ENCODE measurements around the gene SORCS3. TPM values are rescaled to one million over a fixed set of nuclear protein-coding genes. Genes with fewer than 3 reads are reported as not detected.

SORCS3 gene
- total RNA-seq, 1 donor from 2014 or later: not detected

GRCh38 chr10:105113666-105114065 lies 472.6 kb downstream of the SORCS3 start:
- H3K4me3 Mint-ChIP-seq: no peak overlapping the region
- ATAC-seq (ENCODE audit: low read depth) (no peak), DNase-seq (no peak)
- intact Hi-C loops (cut with micrococcal nuclease): no loop called here
- ChIA-PET POLR2A (no interaction called here), CTCF (no interaction called here)
- no peak for TF ChIP-seq CTCF (IDR thresholded peaks at IDR 0.05)
- peaks cover 2% of the 10 kb centered on the region for H3K9me3 Mint-ChIP-seq
- no peak overlapping the region for H3K27ac Mint-ChIP-seq
- H3K4me1 Mint-ChIP-seq: no peaks in the 10 kb centered on the region
- H3K27me3 Mint-ChIP-seq: no peaks in the 10 kb centered on the region
- H3K36me3 Mint-ChIP-seq (ENCODE audit: low read depth): no peaks in the 10 kb centered on the region

DNA sequence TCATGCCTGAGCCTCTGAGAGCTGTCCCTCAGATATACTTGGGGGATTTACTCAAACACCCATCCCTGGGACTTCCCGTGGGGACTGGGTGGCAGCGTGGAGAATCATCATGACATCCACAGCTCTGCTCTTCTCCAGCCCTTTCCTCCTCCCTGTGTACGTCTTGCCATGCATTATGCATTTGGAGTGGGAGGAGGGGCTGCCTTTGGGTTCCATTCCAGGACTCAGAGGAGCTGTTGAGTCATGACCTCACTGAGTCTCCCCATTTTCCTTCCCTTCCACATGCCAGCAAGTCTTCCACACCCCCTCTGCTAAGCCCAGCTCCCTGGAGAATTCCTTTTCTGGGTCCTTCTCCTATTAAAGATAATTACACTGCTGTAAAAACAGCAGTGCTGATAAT lies 480.7 kb downstream of the SORCS3 start:
- no peaks in the 10 kb centered on the region for H3K36me3 Mint-ChIP-seq (ENCODE audit: low read depth)
- TF ChIP-seq CTCF (IDR thresholded peaks at IDR 0.05): no peak
- no peak overlapping the region for H3K4me3 Mint-ChIP-seq
- CTCF ChIA-PET: no interaction called here
- ATAC-seq (ENCODE audit: low read depth) (no peak), DNase-seq (no peak)
- no peak overlapping the region for H3K27ac Mint-ChIP-seq
- H3K4me1 Mint-ChIP-seq: no peaks in the 10 kb centered on the region
- H3K27me3 Mint-ChIP-seq: no peaks in the 10 kb centered on the region
- POLR2A ChIA-PET: no interaction called here
- intact Hi-C loops (cut with micrococcal nuclease): no loop called here
- H3K9me3 Mint-ChIP-seq: peaks cover 5% of the 10 kb centered on the region

DNA sequence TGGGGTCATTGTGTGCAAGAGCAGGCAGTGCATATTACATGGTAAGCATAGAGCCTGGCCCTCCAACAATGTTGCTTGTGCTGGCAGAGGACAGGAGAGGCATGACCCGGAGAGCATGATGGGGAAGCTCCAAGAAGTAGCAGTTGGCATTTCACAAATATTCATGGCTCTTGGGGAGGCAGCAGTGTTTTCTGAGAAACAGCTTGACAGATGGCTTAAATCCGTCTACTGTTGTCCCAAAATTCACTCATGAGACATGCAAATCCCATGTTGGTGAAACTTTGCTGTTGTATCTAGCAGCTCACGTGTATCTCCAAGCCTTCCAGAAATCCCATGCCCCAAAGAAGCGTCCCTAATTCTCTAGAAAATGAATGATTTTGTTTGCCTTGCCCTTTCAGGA lies 487.0 kb downstream of the SORCS3 start:
- Mint-ChIP-seq H3K27me3 (no peaks in the 10 kb centered on the region), H3K27ac (no peak overlapping the region), H3K36me3 (ENCODE audit: low read depth) (no peaks in the 10 kb centered on the region), H3K4me1 (no peaks in the 10 kb centered on the region), H3K9me3 (no peaks in the 10 kb centered on the region), H3K4me3 (no peak overlapping the region)
- no peak for TF ChIP-seq CTCF (IDR thresholded peaks at IDR 0.05)
- intact Hi-C loops (cut with micrococcal nuclease): no loop called here
- ChIA-PET CTCF (no interaction called here), POLR2A (no interaction called here)
- DNase-seq (no peak), ATAC-seq (ENCODE audit: low read depth) (no peak)

DNA sequence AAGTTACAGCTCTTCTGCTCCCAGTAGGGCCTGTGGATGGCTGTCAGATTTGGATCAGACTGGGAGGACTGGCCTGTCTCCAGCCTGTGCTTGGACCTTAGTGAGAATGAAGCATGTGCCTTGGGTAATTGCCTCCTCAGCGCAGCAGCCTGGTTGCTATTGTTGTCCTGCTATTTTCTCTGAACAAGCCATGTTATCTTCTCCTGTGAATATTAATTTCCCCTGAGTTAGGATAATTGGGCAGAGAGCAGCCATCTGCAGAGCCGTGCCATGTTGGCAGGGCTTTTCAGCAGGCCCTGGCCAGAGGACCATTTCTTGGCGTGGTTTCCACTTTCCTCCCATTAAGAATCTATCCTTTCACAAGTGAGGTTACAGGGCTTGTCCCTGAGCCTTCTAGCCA lies 497.3 kb downstream of the SORCS3 start:
- ATAC-seq (ENCODE audit: low read depth): no peak

GRCh38 chr10:105139363-105139896 lies 498.3 kb downstream of the SORCS3 start:
- H3K4me1 Mint-ChIP-seq: no peaks in the 10 kb centered on the region
- no peak for TF ChIP-seq CTCF (IDR thresholded peaks at IDR 0.05)
- CTCF ChIA-PET: no interaction called here
- intact Hi-C loops (cut with micrococcal nuclease): no loop called here
- no peaks in the 10 kb centered on the region for H3K36me3 Mint-ChIP-seq (ENCODE audit: low read depth)
- no peaks in the 10 kb centered on the region for H3K27me3 Mint-ChIP-seq
- no peak overlapping the region for H3K27ac Mint-ChIP-seq
- POLR2A ChIA-PET: no interaction called here
- no peak overlapping the region for H3K4me3 Mint-ChIP-seq
- peaks cover 2% of the 10 kb centered on the region for H3K9me3 Mint-ChIP-seq
- ATAC-seq (ENCODE audit: low read depth) (no peak), DNase-seq (no peak)

More for the DNA sequence above, 497.3 kb downstream of the SORCS3 start:
- H3K36me3 Mint-ChIP-seq (ENCODE audit: low read depth): no peaks in the 10 kb centered on the region
- no peak overlapping the region for H3K4me3 Mint-ChIP-seq
- intact Hi-C loops (cut with micrococcal nuclease): no loop called here
- CTCF ChIA-PET: no interaction called here
- POLR2A ChIA-PET: no interaction called here
- H3K27ac Mint-ChIP-seq: no peak overlapping the region
- H3K4me1 Mint-ChIP-seq: no peaks in the 10 kb centered on the region
- no peak for DNase-seq
- no peaks in the 10 kb centered on the region for H3K9me3 Mint-ChIP-seq
- no peaks in the 10 kb centered on the region for H3K27me3 Mint-ChIP-seq
- no peak for TF ChIP-seq CTCF (IDR thresholded peaks at IDR 0.05)
